Measurements from ENCODE around the gene RHBDF2.

DNA sequence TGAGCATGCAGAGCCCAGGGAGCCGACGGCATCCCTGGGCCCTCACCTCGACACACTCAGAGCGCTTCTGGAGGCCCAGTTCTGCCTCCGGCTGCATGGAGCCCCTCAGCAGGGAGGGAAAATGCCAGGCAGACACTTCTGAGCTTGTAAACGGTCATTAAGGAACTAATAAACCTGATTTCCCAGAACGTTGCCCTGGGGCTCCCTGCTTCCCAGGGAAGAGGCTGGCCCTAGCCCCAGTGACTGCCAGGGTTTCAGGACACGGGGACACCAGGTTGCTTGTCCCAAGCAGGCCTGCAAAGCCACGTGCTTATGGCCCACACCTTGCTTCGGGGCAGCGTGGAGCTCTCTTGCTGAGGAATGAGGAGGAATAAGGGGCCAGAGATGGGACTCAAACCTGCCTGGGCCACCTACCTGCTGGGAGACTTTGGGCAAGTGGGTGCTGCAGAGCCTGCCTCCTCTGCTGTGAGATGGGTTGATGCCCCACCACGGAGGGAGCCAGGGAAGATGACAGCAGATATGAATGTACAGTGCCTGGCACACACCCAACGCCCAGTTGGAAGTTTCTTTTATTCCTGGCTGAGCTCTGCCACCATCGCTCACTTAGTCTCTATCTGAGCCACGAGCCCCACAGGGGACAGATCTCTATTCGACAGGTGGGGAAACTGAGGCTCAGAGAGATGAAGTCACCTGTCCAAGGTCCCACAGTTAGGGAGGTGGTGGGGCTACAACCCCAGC, 5.4 kb downstream of the RHBDF2 start:
- TF ChIP-seq, protein P1, sequence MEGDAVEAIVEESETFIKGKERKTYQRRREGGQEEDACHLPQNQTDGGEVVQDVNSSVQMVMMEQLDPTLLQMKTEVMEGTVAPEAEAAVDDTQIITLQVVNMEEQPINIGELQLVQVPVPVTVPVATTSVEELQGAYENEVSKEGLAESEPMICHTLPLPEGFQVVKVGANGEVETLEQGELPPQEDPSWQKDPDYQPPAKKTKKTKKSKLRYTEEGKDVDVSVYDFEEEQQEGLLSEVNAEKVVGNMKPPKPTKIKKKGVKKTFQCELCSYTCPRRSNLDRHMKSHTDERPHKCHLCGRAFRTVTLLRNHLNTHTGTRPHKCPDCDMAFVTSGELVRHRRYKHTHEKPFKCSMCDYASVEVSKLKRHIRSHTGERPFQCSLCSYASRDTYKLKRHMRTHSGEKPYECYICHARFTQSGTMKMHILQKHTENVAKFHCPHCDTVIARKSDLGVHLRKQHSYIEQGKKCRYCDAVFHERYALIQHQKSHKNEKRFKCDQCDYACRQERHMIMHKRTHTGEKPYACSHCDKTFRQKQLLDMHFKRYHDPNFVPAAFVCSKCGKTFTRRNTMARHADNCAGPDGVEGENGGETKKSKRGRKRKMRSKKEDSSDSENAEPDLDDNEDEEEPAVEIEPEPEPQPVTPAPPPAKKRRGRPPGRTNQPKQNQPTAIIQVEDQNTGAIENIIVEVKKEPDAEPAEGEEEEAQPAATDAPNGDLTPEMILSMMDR (IDR thresholded peaks at IDR 0.05; ENCODE audit: low read length), result no peak
- TF ChIP-seq EZH2 (optimal IDR thresholded peaks at IDR 0.05; ENCODE audit: low read depth, low read length), result no peak

All from MM.1S (cell line).